Chondrocyte (in vitro differentiated cells): Measurements from ENCODE around the gene TBX21. TPM values are rescaled to one million over a fixed set of nuclear protein-coding genes. Genes with fewer than 3 reads are reported as not detected.

Experiments used
- DNase-seq: peaks from one replicate; pipeline ENCODE4 v3.0.0; 2021; ENCODE audit warnings: mixed read lengths, low spot score
- H3K27ac Mint-ChIP-seq: one replicate; pipeline ENCODE4 v1.8.0; 2021; ENCODE audit warnings: mild to moderate bottlenecking, moderate library complexity, mixed read lengths; ENCODE audit not compliant: unreplicated experiment
- H3K27me3 Mint-ChIP-seq: 2 replicates; pipeline ENCODE4 v1.8.0; 2021; ENCODE audit warnings: low read depth, mixed read lengths
- H3K36me3 Mint-ChIP-seq: 2 replicates; pipeline ENCODE4 v1.8.0; 2021; ENCODE audit warnings: low read depth, mixed read lengths
- H3K4me1 Mint-ChIP-seq: 2 replicates; pipeline ENCODE4 v1.8.0; 2021; ENCODE audit warnings: low read depth, mild to moderate bottlenecking, mixed read lengths
- H3K4me3 Mint-ChIP-seq: one replicate; pipeline ENCODE4 v1.8.0; 2021; ENCODE audit warnings: mild to moderate bottlenecking, moderate library complexity, mixed read lengths; ENCODE audit not compliant: unreplicated experiment
- H3K9me3 Mint-ChIP-seq: 2 replicates; pipeline ENCODE4 v1.8.0; 2021; ENCODE audit warnings: low read depth, mixed read lengths
- CTCF ChIP-seq: fragments of 200-600 bp; sonication (generic); IDR thresholded peaks from 2 replicates; pipeline ENCODE4 v1.5.0; 2021; ENCODE audit warnings: antibody characterized with exemption, mild to moderate bottlenecking, moderate library complexity
- total RNA-seq: library from RNA; stranded (reverse); gene quantifications from 3 replicates; pipeline ENCODE4 v1.2.1, GENCODE V29; 2021

TBX21 gene
- total RNA-seq, 1 donor from 2014 or later: not detected

- no peak for DNase-seq
- Mint-ChIP-seq H3K27ac (no peak overlapping the region), H3K9me3 (no peaks in the 10 kb centered on the region), H3K36me3 (no peaks in the 10 kb centered on the region), H3K4me3 (no peak overlapping the region), H3K4me1 (peaks cover 2% of the 10 kb centered on the region), H3K27me3 (peaks cover 49% of the 10 kb centered on the region)
- peak; percentile 71 for TF ChIP-seq CTCF
Measured at GRCh38 chr17:47742319-47743181, 9.5 kb downstream of the TBX21 start.

- no peak overlapping the region for H3K4me3 Mint-ChIP-seq
- H3K4me1 Mint-ChIP-seq: peaks cover 2% of the 10 kb centered on the region
- H3K27me3 Mint-ChIP-seq: peaks cover 56% of the 10 kb centered on the region
- no peaks in the 10 kb centered on the region for H3K36me3 Mint-ChIP-seq
- H3K27ac Mint-ChIP-seq: no peak overlapping the region
- no peaks in the 10 kb centered on the region for H3K9me3 Mint-ChIP-seq
- DNase-seq: no peak
- TF ChIP-seq CTCF: no peak
Measured at GRCh38 chr17:47744168-47745036, 11.4 kb downstream of the TBX21 start.

GRCh38 chr17:47745037-47745380 is 12.0 kb downstream of the TBX21 start:
- no peak for TF ChIP-seq CTCF
- no peak for DNase-seq
- Mint-ChIP-seq H3K27ac (no peak overlapping the region), H3K4me3 (no peak overlapping the region), H3K27me3 (peaks cover 62% of the 10 kb centered on the region), H3K36me3 (no peaks in the 10 kb centered on the region), H3K4me1 (peaks cover 2% of the 10 kb centered on the region), H3K9me3 (no peaks in the 10 kb centered on the region)

GRCh38 chr17:47751471-47751870 is 18.4 kb downstream of the TBX21 start:
- Mint-ChIP-seq H3K27ac (no peak overlapping the region), H3K4me1 (no peaks in the 10 kb centered on the region), H3K27me3 (peaks cover 45% of the 10 kb centered on the region), H3K36me3 (no peaks in the 10 kb centered on the region), H3K9me3 (peaks cover 9% of the 10 kb centered on the region), H3K4me3 (no peak overlapping the region)
- no peak for TF ChIP-seq CTCF
- no peak for DNase-seq

GRCh38 chr17:47757386-47757785 is 24.4 kb downstream of the TBX21 start:
- DNase-seq: no peak
- H3K36me3 Mint-ChIP-seq: peaks cover 12% of the 10 kb centered on the region
- no peak overlapping the region for H3K4me3 Mint-ChIP-seq
- no peak overlapping the region for H3K27ac Mint-ChIP-seq
- no peaks in the 10 kb centered on the region for H3K4me1 Mint-ChIP-seq
- peaks cover 48% of the 10 kb centered on the region for H3K9me3 Mint-ChIP-seq
- H3K27me3 Mint-ChIP-seq: peaks cover 45% of the 10 kb centered on the region
- no peak for TF ChIP-seq CTCF
